HG02610 (cell line): ENCODE data around the gene DDTL.

Source experiments
- ATAC-seq: cut with Tn5 transposase; IDR thresholded peaks from one replicate; pipeline ENCODE4 v1.9.1; 2021; ENCODE audit warnings: mild to moderate bottlenecking, moderate library complexity; ENCODE audit not compliant: unreplicated experiment

The DDTL gene

DNA sequence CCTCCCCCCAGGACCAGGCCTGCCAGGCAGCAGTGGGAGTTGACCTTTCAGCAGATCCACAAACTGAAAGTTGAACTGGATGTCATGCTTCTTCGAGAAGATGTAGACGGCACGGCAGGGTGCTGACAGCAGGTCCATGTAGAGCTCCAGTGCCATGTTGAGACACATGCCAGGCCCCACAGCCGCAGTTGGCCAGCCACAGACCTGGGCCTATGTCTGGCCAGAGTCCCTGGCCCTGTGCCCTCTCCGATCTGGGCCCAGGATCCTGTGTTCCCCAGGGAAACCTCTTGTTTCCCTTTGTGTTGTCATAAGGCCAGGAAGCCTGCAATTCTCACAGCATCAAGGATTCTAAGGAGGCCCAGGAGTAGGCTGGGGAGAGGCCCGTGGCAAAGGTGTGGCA lies 38.5 kb downstream of the DDTL start, which contains the start of gene GSTT4:
Gene GSTT4, minus strand, starts transcription at position 253 of the 400 bp plus-strand sequence. Its CDS starts 97 bp downstream, at position 156.
- no peak for ATAC-seq

DNA sequence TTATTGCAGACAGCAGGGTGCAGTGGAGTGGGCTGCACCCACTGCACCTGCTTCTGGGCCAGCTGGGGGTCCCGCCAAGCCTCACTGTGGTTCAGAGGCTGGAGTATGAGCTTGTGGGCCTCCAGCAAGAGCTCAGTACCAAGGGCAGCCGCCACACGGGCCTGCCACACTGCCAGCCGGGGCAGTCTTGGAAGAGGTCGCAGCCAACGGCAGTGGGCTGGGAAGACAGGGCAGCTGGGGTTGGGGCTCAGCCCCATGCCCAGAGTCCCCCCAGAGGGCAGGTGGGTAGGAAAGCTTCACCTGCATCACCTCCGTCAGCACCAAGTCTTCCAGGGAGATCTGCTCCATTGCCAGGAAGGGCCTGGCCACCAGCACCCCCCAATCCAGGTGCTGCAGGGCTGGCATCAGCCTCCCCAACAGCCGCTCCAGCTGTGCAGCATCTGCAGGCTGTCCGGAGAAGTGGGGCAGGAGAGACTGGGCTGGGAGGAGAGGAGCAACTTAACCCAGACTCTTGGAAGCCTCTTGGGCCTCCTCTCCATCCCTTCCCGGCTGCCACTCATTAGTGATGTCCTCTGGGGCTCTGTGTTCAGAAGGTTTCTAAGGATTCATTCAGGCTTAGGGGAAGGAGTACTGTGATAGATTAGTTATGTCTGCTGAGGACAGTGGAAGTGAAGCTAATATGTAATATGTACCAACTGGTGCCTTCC lies 39.7 kb downstream of the DDTL start:
- no peak for ATAC-seq

DNA sequence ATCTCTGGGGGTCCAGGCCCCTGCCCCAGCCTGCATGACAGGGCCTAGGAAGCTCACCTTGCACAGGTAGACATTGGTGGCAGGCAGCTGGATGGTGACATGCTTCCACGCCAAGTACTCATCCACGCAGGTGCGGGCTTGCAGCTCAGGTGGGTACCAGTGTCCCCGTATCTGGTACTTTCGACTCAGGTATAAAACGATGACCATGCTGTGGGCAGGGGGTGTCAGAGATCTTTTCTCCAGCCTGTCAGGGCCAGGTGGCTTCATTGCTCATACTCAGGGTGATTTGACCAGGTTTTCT lies 40.2 kb downstream of the DDTL start:
- no peak for ATAC-seq

DNA sequence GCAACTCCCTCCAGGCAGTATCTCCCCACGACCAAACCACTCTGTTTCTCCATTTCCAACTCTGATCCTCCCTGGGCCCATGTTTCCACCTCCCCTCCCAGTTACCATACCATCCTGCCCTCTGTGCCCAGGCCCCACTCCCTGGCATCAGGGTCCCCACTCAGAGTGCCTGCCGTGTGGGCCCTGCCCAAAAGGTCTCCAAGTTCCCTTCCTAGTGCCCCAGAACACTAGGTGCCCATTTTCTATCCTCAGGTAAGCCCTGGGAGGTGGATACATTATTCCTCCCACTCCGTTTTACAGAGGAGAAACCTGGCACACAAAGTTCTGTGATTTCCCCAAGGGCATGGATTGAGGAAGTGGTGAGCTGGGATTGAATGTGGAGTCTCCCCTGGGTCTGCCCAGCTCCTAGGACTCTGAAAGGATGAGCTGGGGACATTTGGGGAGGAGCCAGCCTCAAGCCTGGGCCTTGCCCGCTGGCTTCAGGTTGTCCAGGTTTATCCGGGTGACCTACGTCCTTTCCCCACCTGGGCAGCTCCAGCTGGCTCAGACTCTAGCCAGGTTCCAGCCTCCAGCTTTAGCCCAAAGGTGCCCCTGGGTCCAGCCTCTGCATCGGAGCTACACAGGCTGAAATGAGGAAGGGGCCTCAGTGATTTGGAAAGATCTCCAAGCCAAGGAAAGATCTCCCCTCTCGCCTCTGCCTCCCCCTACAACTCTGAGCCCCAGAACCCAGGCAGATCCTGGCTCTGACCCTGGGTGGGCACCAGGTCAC lies 40.7 kb downstream of the DDTL start:
- ATAC-seq = no peak

DNA sequence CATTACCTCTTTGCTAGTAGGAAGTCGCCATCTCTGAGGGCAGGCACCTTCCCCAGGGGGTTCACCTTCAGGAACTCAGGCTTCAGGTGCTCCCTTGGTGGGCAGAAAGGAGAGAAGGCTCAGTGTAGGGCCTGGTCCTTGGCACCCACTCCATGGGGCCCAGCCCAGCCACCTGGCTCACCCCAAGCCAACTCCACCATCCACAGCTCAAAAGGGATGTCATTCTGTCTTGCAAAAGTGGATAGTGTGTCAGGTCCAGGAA lies 41.3 kb downstream of the DDTL start:
- no peak for ATAC-seq

DNA sequence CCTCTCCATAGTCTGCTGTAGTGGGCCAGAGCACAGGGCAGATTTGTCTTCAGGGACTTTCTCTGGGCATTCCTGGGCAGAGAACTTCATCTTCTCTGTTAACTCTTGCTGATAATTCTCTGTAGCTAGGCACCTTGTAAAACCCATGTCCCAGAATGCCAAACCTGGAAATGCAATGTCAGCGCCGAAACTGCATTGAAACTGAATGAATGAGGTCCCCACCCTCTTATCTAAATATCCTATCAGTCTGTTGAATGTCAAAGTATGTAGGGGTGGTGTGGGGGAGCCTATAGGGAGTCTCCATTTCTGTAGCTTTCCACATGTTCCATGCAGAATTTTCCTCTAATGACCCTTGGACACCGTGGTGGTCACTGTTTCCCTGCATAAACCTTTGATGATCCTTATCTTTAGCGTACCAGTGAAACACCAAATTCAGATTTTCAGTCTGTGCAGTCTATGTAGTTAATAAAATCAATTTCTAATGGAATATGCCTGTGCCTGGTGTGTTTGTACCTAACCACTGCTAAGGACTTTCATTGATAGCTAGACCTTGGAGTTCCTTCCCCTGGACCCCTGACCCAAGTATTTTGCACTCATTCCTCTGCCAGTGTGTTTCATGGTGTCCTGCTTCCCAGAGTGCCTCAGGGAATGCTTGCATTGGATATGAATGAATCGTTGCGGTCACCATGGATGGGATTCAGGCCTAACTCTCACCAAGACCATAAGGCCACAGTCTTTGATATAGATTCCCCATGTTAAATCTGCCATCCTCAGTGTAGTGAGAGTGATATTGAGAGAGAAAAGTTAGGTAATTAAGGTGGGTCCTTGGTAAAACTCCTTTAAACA lies 41.9 kb downstream of the DDTL start:
- no peak for ATAC-seq

DNA sequence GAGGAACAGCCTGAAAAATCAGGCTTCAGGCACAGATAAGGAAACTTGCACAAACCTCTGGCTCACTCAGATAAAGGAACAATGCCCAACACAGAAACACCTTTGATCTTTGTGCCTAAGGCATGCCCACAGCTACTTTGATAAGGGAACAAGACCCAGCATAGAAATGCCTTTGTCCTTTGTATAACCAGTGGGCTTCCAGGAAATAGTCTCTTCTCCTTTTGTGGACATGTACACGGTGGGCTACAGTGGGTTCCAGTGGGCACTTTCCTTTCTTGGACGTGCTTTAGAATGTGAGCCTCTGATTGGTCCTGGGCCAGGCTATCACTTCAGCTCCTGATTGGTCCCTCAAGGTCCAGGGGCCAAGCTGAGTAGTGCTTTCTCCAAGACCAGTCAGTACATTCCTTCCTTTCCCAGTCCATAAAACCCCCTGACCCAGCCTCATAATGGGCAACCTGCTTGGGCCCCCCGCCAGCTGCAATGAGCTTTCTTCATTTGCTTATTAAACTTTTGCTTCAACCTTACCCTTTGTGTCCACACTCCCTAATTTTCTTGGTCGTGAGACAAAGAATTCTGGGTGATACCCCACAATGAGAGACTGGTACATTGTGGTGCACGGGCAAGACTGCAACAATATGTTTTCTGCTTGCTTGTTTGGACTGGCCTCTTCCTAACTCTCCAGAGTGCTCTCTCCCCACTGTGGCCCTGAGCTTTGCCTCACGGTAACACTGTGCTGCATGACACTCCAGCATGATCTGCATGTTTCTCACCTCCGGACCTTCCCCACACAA lies 42.7 kb downstream of the DDTL start:
- ATAC-seq = no peak

DNA sequence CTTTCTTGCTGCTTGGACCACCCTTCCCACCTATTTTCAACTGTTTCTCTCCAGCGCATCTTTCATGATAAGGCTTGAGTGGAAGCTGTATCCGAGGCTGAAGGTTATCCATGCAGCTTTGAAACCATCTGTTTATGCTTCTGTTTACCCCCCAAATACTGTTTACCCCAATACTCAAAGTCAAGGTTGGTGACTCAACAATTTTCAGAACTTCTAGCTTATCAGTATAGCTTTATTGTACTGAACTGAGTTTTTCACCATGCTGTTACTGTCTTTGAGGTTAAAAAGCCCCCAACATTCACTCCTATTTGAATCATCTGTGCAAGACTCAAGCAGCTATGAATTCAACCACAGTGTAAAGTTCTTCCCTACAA lies 43.3 kb downstream of the DDTL start:
- no peak for ATAC-seq

DNA sequence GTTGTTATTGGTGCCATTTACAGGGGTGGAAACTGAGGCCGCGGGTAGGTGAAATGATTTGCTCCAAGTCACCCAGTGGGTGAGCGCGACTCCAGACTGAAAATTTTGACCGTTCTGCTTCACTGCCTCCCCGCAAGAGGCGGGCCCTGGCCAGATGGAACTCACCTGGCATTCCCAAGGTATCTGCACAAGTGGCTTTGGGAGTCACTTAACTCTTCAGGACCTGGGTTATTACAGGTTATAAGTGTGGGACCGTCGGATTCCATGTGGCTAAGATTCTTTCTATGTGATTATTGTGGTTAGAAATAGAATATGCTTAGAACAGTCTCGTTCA lies 45.0 kb downstream of the DDTL start:
- ATAC-seq = no peak

DNA sequence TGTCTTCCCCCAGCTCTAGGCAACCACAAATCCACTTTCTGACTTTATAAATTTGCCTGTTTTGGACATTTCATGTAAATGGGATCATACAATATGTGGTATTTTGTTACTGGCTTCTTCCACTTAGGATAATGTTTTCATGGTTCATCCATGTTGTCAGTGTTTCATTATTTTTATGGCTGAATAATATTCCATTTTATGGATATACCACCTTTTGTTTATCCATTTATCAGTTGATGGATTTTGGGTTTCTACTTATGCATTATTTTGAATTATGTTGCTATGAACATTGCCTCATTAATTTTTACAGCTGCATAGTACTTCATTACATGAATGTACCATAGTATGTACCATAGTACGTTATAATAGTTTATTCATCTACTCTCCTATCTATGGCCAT lies 49.5 kb downstream of the DDTL start:
- no peak for ATAC-seq

DNA sequence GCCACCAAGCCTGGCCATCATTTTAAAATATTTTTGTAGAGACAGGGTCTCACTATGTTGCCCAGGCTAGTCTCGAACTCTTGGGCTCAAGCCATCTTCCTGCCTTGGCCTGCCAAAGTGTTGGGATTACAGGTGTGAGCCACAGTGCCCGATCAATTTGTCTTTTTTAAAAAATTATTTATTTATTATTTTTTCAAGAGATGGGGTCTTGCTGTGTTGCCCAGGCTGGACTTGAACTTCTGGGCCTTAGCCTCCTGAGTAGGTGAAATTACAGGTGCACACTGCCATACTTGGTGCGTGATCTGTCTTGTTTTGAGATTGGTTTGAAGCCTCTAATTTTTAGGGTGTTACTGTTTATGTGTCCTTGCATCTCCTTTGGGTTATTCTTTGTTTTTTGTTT lies 54.6 kb downstream of the DDTL start:
- ATAC-seq = no peak
